Activated CD8-positive, alpha-beta memory T cell treated with anti-CD3 and anti-CD28 coated beads, Interleukin-2, amount 50 U/mL, for 1 hour (primary cell): ENCODE results near the gene SCAPER.
"Not testable (repeated sequence)": the region's sequence is repeated elsewhere in the genome, so short reads cannot be mapped to it uniquely, and the experiment has no call there.

Source experiments
- DNase-seq: peaks from one replicate; pipeline ENCODE4 v3.0.0-alpha.2; 2020; ENCODE audit errors: extremely low read depth

The SCAPER gene

GRCh38 chr15:76787273-76787672 lies 117.9 kb downstream of the SCAPER start:
- no peak for DNase-seq

GRCh38 chr15:76776969-76777368 lies 128.2 kb downstream of the SCAPER start:
- no peak for DNase-seq

- no peak for DNase-seq
Measured at GRCh38 chr15:76776480-76776879, 128.7 kb downstream of the SCAPER start.

- no peak for DNase-seq
Measured at GRCh38 chr15:76773234-76773633, 131.9 kb downstream of the SCAPER start.

GRCh38 chr15:76772776-76773175 lies 132.4 kb downstream of the SCAPER start:
- DNase-seq: no peak

- no peak for DNase-seq
Measured at GRCh38 chr15:76764004-76764403, 141.1 kb downstream of the SCAPER start.

- no peak for DNase-seq
Measured at GRCh38 chr15:76763554-76763953, 141.6 kb downstream of the SCAPER start.

GRCh38 chr15:76756381-76756780 lies 148.8 kb downstream of the SCAPER start:
- DNase-seq: no peak

GRCh38 chr15:76753771-76754170 lies 151.4 kb downstream of the SCAPER start:
- no peak for DNase-seq

GRCh38 chr15:76753131-76753530 lies 152.0 kb downstream of the SCAPER start:
- no peak for DNase-seq

- DNase-seq: no peak
Measured at GRCh38 chr15:76752549-76752948, 152.6 kb downstream of the SCAPER start.

GRCh38 chr15:76737573-76737972 lies 167.6 kb downstream of the SCAPER start:
- DNase-seq: no peak

GRCh38 chr15:76732321-76732720 lies 172.8 kb downstream of the SCAPER start:
- DNase-seq: not testable (repeated sequence)

- DNase-seq: no peak
Measured at GRCh38 chr15:76730262-76730661, 174.9 kb downstream of the SCAPER start.

GRCh38 chr15:76718863-76719262 lies 186.3 kb downstream of the SCAPER start:
- no peak for DNase-seq

GRCh38 chr15:76714950-76715349 lies 190.2 kb downstream of the SCAPER start:
- DNase-seq: no peak

- no peak for DNase-seq
Measured at GRCh38 chr15:76711351-76711827, 193.8 kb downstream of the SCAPER start.

GRCh38 chr15:76704032-76704431 lies 201.1 kb downstream of the SCAPER start:
- not testable (repeated sequence) for DNase-seq

GRCh38 chr15:76696840-76697239 lies 208.3 kb downstream of the SCAPER start:
- DNase-seq: no peak

- DNase-seq: not testable (repeated sequence)
Measured at GRCh38 chr15:76692546-76692945, 212.6 kb downstream of the SCAPER start.

- not testable (repeated sequence) for DNase-seq
Measured at GRCh38 chr15:76687592-76687991, 217.5 kb downstream of the SCAPER start.

GRCh38 chr15:76684002-76684401 lies 221.1 kb downstream of the SCAPER start:
- no peak for DNase-seq

- DNase-seq: no peak
Measured at GRCh38 chr15:76682833-76683232, 222.3 kb downstream of the SCAPER start.

- no peak for DNase-seq
Measured at GRCh38 chr15:76682259-76682658, 222.9 kb downstream of the SCAPER start.

- no peak for DNase-seq
Measured at GRCh38 chr15:76678766-76679165, 226.4 kb downstream of the SCAPER start.
